HCT116 (cell line): ENCODE results near the gene LYG2.

ENCODE experiments used
- EZH2phosphoT487 ChIP-seq: fragments of 200-600 bp; IDR thresholded peaks from 2 replicates; pipeline ENCODE4 v1.6.1; 2018; ENCODE audit warnings: antibody characterized with exemption, borderline replicate concordance
- POLR2A ChIP-seq: IDR thresholded peaks from 2 replicates; pipeline ENCODE4 v1.7.0; 2011; ENCODE audit warnings: borderline replicate concordance; ENCODE audit not compliant: insufficient read depth, insufficient read length; ENCODE audit errors: extremely low read depth
- POLR2AphosphoS5 ChIP-seq: IDR thresholded peaks from 2 replicates; pipeline ENCODE4 v1.6.1; 2011; ENCODE audit warnings: mild to moderate bottlenecking, low read depth, low read length, moderate library complexity
- SIN3A ChIP-seq: IDR thresholded peaks from 2 replicates; pipeline ENCODE4 v1.6.1; 2012; ENCODE audit warnings: low read depth
- TCF7L2 ChIP-seq: IDR thresholded peaks from 2 replicates; pipeline ENCODE4 v1.7.0; 2011; ENCODE audit warnings: borderline replicate concordance, inconsistent platforms; ENCODE audit not compliant: insufficient read depth, insufficient read length; ENCODE audit errors: extremely low read depth
- TF ChIP-seq, protein P1 (sequence below), 3 experiments: fragments of 200-600 bp in 1 of 3; sonication (generic) in 1 of 3; IDR thresholded peaks in 2 of 3; conservative IDR thresholded peaks in 1 of 3; 2 replicates each; pipeline ENCODE4 v1.5.1; 2012 to 2017; ENCODE audit warnings: low read depth in 2 of 3, low read length in 2 of 3, antibody characterized with exemption in 1 of 3, borderline replicate concordance in 1 of 3, control low read depth in 1 of 3, mild to moderate bottlenecking in 1 of 3, mixed read lengths in 1 of 3, mixed run types in 1 of 3, moderate library complexity in 1 of 3; ENCODE audit not compliant: insufficient read depth in 1 of 3
- TF ChIP-seq, protein P2 (sequence below): IDR thresholded peaks from 2 replicates; pipeline ENCODE4 v1.6.1; 2012

DNA sequence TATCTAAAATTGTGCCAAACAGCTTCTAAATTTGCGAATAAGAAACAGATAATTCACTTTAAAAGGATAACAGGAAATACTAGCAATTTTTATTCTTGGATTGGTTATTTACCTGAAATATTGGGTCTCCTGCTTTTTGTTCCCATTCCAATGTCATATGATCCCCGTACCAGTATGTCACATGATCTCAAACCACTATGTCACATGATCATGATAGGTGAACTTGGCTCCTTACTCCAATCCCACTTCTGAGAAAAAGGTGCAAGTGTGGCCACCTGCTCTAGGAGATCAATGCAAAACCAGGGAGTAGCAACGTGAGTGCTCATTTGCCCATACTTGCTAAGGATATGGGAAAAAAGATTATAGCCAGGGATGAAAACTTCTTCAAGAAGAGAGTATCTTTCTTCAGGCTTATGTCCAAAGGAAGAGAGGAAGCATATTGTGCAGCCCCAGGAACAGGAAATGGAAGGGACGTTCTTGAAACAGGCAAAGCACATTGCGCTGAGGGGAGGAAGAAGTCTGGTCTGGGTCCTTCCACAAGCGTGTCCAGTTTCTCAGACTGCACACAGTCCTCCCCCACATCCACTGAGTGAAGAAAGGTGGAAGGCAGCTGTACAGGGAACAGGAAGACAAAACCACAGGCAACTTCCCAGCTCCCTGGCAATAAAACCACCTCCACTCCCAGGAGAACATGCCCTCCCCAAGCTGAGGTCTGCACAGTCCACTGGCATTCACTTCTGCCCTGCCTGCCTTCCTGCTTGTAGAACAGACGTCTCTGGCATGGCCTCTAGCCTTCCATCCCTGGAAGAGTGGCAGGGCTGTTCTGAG is at the start of gene LYG2:
- TF ChIP-seq TCF7L2 (no peak), EZH2phosphoT487 (no peak), POLR2AphosphoS5 (no peak), POLR2A (no peak), SIN3A (no peak)
- TF ChIP-seq, protein P1, sequence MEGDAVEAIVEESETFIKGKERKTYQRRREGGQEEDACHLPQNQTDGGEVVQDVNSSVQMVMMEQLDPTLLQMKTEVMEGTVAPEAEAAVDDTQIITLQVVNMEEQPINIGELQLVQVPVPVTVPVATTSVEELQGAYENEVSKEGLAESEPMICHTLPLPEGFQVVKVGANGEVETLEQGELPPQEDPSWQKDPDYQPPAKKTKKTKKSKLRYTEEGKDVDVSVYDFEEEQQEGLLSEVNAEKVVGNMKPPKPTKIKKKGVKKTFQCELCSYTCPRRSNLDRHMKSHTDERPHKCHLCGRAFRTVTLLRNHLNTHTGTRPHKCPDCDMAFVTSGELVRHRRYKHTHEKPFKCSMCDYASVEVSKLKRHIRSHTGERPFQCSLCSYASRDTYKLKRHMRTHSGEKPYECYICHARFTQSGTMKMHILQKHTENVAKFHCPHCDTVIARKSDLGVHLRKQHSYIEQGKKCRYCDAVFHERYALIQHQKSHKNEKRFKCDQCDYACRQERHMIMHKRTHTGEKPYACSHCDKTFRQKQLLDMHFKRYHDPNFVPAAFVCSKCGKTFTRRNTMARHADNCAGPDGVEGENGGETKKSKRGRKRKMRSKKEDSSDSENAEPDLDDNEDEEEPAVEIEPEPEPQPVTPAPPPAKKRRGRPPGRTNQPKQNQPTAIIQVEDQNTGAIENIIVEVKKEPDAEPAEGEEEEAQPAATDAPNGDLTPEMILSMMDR (IDR thresholded peaks at IDR 0.05 in 2 of 3, conservative IDR thresholded peaks at IDR 0.05 in 1 of 3; ENCODE audit: borderline replicate concordance in 1 of 3, insufficient read depth in 1 of 3, low read depth in 2 of 3, low read length in 2 of 3) = no peak
- TF ChIP-seq, protein P2, sequence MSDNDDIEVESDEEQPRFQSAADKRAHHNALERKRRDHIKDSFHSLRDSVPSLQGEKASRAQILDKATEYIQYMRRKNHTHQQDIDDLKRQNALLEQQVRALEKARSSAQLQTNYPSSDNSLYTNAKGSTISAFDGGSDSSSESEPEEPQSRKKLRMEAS = no peak
